ENCODE results near the gene MASP1.

MASP1 gene

GRCh38 chr3:187292631-187293515, 1.3 kb upstream of the MASP1 start:
- no peak for DNase-seq

- DNase-seq, result no peak
These were observed 644 bp upstream of the MASP1 start for GRCh38 chr3:187292181-187292580.

- no peak for DNase-seq
These were observed 481 bp downstream of the MASP1 start for GRCh38 chr3:187291001-187291511.

GRCh38 chr3:187290503-187290902, 1.0 kb downstream of the MASP1 start:
- no peak for DNase-seq

- no peak for DNase-seq
These were observed 2.5 kb downstream of the MASP1 start for GRCh38 chr3:187288855-187289605.

- no peak for DNase-seq
These were observed 3.2 kb downstream of the MASP1 start for GRCh38 chr3:187288131-187288854.

GRCh38 chr3:187287256-187287655, 4.3 kb downstream of the MASP1 start:
- no peak for DNase-seq

GRCh38 chr3:187286467-187287059, 5.0 kb downstream of the MASP1 start:
- DNase-seq, result no peak

GRCh38 chr3:187281191-187281714, 10.3 kb downstream of the MASP1 start:
- no peak for DNase-seq

- DNase-seq, result no peak
These were observed 10.9 kb downstream of the MASP1 start for GRCh38 chr3:187280644-187281043.

- DNase-seq, result no peak
These were observed 14.4 kb downstream of the MASP1 start for GRCh38 chr3:187277129-187277462.

- no peak for DNase-seq
These were observed 15.0 kb downstream of the MASP1 start for GRCh38 chr3:187276397-187277128.

GRCh38 chr3:187274977-187275338, 16.6 kb downstream of the MASP1 start:
- no peak for DNase-seq

- no peak for DNase-seq
These were observed 17.1 kb downstream of the MASP1 start for GRCh38 chr3:187274315-187274976.

GRCh38 chr3:187271582-187271981, 20.0 kb downstream of the MASP1 start:
- no peak for DNase-seq

GRCh38 chr3:187269486-187269885, 22.1 kb downstream of the MASP1 start:
- no peak for DNase-seq

- DNase-seq, result no peak
These were observed 24.2 kb downstream of the MASP1 start for GRCh38 chr3:187267306-187267705.

GRCh38 chr3:187266691-187267090, 24.8 kb downstream of the MASP1 start:
- DNase-seq, result no peak

- DNase-seq, result no peak
These were observed 26.0 kb downstream of the MASP1 start for GRCh38 chr3:187265461-187265955.

GRCh38 chr3:187264911-187265310, 26.6 kb downstream of the MASP1 start:
- DNase-seq, result no peak

- no peak for DNase-seq
These were observed 27.5 kb downstream of the MASP1 start for GRCh38 chr3:187264021-187264420.

Measured in GF-D8 (cell line).